SK-N-SH treated with all-trans-retinoic acid at 6 μM for 48 hours (cell line): Measurements from ENCODE around the gene SAMD4A.

Source experiments
- ATAC-seq: fragments of 200-7000 bp; cut with Tn5 transposase; 3 replicates; pipeline ENCODE4 v1.9.1; 2020; ENCODE audit warnings: mild to moderate bottlenecking, moderate library complexity
- ARNTL ChIP-seq: fragments of 450-650 bp; formaldehyde crosslinking; IDR thresholded peaks from 2 replicates; pipeline ENCODE4 v1.5.0; 2020; ENCODE audit warnings: low read depth, mild to moderate bottlenecking, moderate library complexity, borderline replicate concordance
- BACH2 ChIP-seq: fragments of 250-450 bp; sonication (Bioruptor Pico); IDR thresholded peaks from 2 replicates; pipeline ENCODE4 v1.9.0; 2021; ENCODE audit warnings: mild to moderate bottlenecking, borderline replicate concordance
- CSDC2 ChIP-seq: fragments of 250-450 bp; sonication (Bioruptor Pico); IDR thresholded peaks from 2 replicates; pipeline ENCODE4 v1.5.0; 2020; ENCODE audit warnings: mild to moderate bottlenecking, moderate library complexity
- ESRRG ChIP-seq: fragments of 250-450 bp; sonication (Bioruptor Pico); IDR thresholded peaks from 2 replicates; pipeline ENCODE4 v1.6.1; 2021; ENCODE audit warnings: mild to moderate bottlenecking
- GLIS3 ChIP-seq: fragments of 250-450 bp; sonication (Bioruptor Pico); IDR thresholded peaks from 2 replicates; pipeline ENCODE4 v1.5.0; 2020; ENCODE audit warnings: mild to moderate bottlenecking, moderate library complexity
- ISL1 ChIP-seq: fragments of 250-450 bp; sonication (Bioruptor Pico); IDR thresholded peaks from 2 replicates; pipeline ENCODE4 v2.1.2; 2022; ENCODE audit warnings: mild to moderate bottlenecking, moderate library complexity
- OSR1 ChIP-seq: fragments of 250-450 bp; sonication (Bioruptor Pico); IDR thresholded peaks from 2 replicates; pipeline ENCODE4 v1.8.0; 2022; ENCODE audit warnings: moderate library complexity, mild to moderate bottlenecking, inconsistent platforms
- POU6F1 ChIP-seq: fragments of 250-450 bp; sonication (Bioruptor Pico); IDR thresholded peaks from 2 replicates; pipeline ENCODE4 v1.8.0; 2021; ENCODE audit warnings: low read depth, mild to moderate bottlenecking, moderate library complexity, borderline replicate concordance
- RARB ChIP-seq: fragments of 250-450 bp; sonication (Bioruptor Pico); IDR thresholded peaks from 2 replicates; pipeline ENCODE4 v1.8.0; 2021; ENCODE audit warnings: mild to moderate bottlenecking, moderate library complexity
- SNAI2 ChIP-seq: fragments of 250-450 bp; sonication (Bioruptor Pico); IDR thresholded peaks from 2 replicates; pipeline ENCODE4 v1.5.0; 2020; ENCODE audit warnings: mild to moderate bottlenecking, moderate library complexity
- TCF4 ChIP-seq: fragments of 250-450 bp; sonication (Bioruptor Pico); IDR thresholded peaks from 2 replicates; pipeline ENCODE4 v1.8.0; 2021; ENCODE audit warnings: mild to moderate bottlenecking, moderate library complexity, borderline replicate concordance
- ZC3H10 ChIP-seq: fragments of 250-450 bp; sonication (Bioruptor Pico); IDR thresholded peaks from 2 replicates; pipeline ENCODE4 v1.5.1; 2021; ENCODE audit warnings: mild to moderate bottlenecking, moderate library complexity
- ZFP30 ChIP-seq: fragments of 450-650 bp; formaldehyde crosslinking; IDR thresholded peaks from 2 replicates; pipeline ENCODE4 v1.5.0; 2022; ENCODE audit warnings: mild to moderate bottlenecking, moderate library complexity
- ZNF565 ChIP-seq: fragments of 450-650 bp; formaldehyde crosslinking; conservative IDR thresholded peaks from 2 replicates; pipeline ENCODE4 v1.5.0; 2020; ENCODE audit warnings: low read depth, mild to moderate bottlenecking, moderate library complexity
- ZNF70 ChIP-seq: fragments of 450-650 bp; formaldehyde crosslinking; IDR thresholded peaks from 2 replicates; pipeline ENCODE4 v1.5.0; 2020; ENCODE audit warnings: mild to moderate bottlenecking, moderate library complexity
- TF ChIP-seq, protein P1 (sequence below): fragments of 250-450 bp; sonication (Bioruptor Pico); IDR thresholded peaks from 2 replicates; pipeline ENCODE4 v1.5.0; 2020; ENCODE audit warnings: mild to moderate bottlenecking, moderate library complexity
- TF ChIP-seq, protein P2 (sequence below): fragments of 250-450 bp; sonication (Bioruptor Pico); IDR thresholded peaks from 2 replicates; pipeline ENCODE4 v1.5.1; 2020; ENCODE audit warnings: low read depth, mild to moderate bottlenecking, moderate library complexity

The SAMD4A gene

DNA sequence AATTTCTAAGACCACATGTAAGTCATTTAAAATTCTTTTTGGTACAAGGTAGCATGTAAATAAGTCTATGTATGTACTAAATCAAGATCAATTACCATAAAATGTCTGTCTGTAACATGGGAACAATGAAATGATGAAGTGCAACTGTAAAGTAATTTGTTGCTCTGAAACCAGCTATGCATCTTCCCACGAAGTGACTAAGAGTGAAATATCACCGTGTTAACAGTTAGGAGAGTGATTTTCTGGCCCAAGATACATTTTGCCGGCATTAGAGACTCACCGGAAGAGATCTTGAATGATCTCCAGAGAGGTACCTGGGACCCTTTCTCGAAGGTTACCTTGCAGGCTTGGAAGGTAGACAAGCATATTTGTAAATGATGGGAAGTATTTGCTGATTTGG is 105.8 kb downstream of the SAMD4A start:
- no peak for TF ChIP-seq ZFP30
- TF ChIP-seq, protein P1, sequence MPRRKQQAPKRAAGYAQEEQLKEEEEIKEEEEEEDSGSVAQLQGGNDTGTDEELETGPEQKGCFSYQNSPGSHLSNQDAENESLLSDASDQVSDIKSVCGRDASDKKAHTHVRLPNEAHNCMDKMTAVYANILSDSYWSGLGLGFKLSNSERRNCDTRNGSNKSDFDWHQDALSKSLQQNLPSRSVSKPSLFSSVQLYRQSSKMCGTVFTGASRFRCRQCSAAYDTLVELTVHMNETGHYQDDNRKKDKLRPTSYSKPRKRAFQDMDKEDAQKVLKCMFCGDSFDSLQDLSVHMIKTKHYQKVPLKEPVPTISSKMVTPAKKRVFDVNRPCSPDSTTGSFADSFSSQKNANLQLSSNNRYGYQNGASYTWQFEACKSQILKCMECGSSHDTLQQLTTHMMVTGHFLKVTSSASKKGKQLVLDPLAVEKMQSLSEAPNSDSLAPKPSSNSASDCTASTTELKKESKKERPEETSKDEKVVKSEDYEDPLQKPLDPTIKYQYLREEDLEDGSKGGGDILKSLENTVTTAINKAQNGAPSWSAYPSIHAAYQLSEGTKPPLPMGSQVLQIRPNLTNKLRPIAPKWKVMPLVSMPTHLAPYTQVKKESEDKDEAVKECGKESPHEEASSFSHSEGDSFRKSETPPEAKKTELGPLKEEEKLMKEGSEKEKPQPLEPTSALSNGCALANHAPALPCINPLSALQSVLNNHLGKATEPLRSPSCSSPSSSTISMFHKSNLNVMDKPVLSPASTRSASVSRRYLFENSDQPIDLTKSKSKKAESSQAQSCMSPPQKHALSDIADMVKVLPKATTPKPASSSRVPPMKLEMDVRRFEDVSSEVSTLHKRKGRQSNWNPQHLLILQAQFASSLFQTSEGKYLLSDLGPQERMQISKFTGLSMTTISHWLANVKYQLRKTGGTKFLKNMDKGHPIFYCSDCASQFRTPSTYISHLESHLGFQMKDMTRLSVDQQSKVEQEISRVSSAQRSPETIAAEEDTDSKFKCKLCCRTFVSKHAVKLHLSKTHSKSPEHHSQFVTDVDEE (CRISPR knock-in tag) = no peak
- peak; percentile 64 for TF ChIP-seq ISL1
- no peak for TF ChIP-seq ARNTL (CRISPR knock-in tag)
- TF ChIP-seq, all 23 proteins: peak for 1
- no peak for ATAC-seq

DNA sequence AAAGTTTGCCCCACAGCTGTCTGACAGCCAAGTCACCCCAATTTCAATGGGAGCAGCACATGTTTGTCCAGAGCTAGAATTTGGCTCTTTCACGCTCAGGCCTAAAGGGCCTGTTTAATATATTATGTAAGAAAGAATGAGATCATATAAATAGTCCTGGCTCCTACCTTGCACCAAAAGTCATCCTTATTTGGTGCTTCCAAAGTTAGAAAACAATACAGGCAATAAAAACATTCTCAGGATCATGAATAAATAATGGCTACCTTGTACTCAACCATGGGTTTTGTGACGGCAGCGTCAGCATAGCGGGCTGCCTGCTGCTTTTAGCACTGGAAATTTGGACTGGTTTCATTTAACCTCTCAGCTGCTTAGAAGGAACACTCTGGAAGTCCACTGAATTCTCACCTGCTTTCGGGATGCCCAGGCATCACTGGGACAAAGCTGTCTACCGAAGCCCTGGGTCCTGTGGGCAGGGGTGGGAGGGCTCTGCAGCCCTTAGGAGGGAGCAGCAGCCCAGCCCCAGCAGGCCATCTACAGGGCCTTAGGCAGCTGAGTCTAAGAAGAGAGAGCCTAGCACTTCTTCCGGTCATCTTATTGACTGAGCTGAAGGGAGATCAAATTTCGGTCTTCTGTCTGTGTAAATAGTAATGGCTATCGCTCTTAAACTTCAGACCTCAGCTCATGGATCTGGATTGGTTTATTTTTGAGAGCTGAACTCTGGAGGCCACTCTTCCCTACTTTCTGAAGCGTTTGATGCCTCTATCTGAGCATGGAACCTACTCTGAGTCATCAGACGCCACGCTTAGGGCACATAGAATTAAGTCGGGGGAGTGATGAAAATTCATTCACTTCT is 106.5 kb downstream of the SAMD4A start:
- TF ChIP-seq TCF4 (CRISPR knock-in tag) = no peak
- no peak for TF ChIP-seq ZC3H10 (CRISPR knock-in tag)
- TF ChIP-seq ISL1 = no peak
- TF ChIP-seq ZNF565 (CRISPR knock-in tag) = no peak
- TF ChIP-seq ARNTL (CRISPR knock-in tag) = no peak
- TF ChIP-seq OSR1 (CRISPR knock-in tag) = no peak
- no peak for TF ChIP-seq CSDC2 (CRISPR knock-in tag)
- TF ChIP-seq GLIS3 = no peak
- no peak for TF ChIP-seq POU6F1 (CRISPR knock-in tag)
- no peak for TF ChIP-seq ZFP30
- no peak for TF ChIP-seq SNAI2
- TF ChIP-seq BACH2 (CRISPR knock-in tag) = no peak
- TF ChIP-seq, protein P2, sequence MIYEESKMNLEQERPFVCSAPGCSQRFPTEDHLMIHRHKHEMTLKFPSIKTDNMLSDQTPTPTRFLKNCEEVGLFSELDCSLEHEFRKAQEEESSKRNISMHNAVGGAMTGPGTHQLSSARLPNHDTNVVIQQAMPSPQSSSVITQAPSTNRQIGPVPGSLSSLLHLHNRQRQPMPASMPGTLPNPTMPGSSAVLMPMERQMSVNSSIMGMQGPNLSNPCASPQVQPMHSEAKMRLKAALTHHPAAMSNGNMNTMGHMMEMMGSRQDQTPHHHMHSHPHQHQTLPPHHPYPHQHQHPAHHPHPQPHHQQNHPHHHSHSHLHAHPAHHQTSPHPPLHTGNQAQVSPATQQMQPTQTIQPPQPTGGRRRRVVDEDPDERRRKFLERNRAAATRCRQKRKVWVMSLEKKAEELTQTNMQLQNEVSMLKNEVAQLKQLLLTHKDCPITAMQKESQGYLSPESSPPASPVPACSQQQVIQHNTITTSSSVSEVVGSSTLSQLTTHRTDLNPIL (CRISPR knock-in tag) = no peak
- TF ChIP-seq, all 23 proteins: peak for 0
- ATAC-seq = no peak; the same call in 2 of the 3 replicates

DNA sequence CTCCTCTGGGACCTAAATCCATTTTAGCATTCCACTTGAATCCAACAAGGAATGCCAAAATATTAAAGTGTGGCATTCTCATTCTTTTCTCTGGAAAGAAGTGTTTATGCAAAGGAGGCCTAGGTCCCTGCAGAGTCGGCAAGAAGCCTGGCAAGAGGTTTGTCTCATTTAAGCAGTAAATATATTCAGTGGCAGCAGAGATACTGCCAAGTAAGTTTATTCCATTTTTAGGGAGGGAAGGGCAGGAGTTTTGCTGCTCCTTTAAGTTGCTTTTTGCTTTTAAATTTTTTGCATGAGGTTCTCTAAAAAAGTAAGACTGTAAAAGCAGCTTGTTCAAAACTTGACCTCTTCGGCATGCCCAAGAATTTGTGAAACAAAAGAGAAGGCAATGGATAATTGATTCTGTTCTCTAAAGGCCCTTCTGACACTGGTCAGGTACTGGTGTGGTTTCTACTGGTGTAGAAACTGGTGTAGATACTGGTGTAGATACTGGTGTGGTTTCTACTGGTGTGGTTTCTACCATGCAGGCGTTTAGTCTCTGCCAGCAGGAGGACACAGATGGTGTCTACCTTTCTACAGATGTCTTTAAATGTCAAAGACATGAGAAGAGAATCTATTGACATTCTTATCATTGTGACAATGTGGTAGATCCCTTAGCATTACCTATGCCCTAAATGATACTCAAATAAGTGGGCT is 107.3 kb downstream of the SAMD4A start:
- TF ChIP-seq ZC3H10 (CRISPR knock-in tag) = no peak
- no peak for TF ChIP-seq BACH2 (CRISPR knock-in tag)
- no peak for TF ChIP-seq ZNF70 (CRISPR knock-in tag)
- no peak for TF ChIP-seq RARB (CRISPR knock-in tag)
- TF ChIP-seq ESRRG (CRISPR knock-in tag) = no peak
- no peak for ATAC-seq

GRCh38 chr14:54675236-54676128 is 108.6 kb downstream of the SAMD4A start:
- TF ChIP-seq CSDC2 (CRISPR knock-in tag) (no peak), POU6F1 (CRISPR knock-in tag) (no peak), TCF4 (CRISPR knock-in tag) (no peak)
- ATAC-seq = no peak
